HG02973 (cell line): ENCODE measurements around the gene RPEL1.
"Not testable (repeated sequence)": the region's sequence is repeated elsewhere in the genome, so short reads cannot be mapped to it uniquely, and the experiment has no call there.

Source experiments
- ATAC-seq: cut with Tn5 transposase; IDR thresholded peaks from one replicate; pipeline ENCODE4 v1.9.1; 2021; ENCODE audit warnings: moderate library complexity; ENCODE audit not compliant: unreplicated experiment

RPEL1 gene

DNA sequence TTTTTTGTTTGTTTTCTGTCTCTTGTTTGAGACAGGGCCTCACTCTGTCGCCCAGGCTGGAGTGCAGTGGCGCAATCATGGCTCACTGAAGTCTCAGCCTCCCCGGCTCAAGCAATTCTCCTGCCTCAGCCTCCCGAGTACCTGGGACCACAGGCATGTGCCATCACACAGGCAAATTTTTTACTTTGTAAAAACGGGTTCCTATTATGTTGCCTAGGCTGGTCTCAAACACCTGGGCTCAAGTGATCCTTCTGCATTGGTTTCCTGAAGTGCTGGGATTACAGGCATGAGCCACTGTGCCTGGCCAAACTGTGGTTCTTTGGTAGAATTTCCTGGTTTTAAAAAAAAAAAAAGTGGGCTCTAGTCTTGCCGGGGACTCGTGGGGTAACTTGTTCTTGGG lies at the start of gene RPEL1:
Gene RPEL1, plus strand, starts transcription at position 301 of the 400 bp plus-strand sequence. CDS start 110 bp downstream, outside the sequence.
- not testable (repeated sequence) for ATAC-seq

DNA sequence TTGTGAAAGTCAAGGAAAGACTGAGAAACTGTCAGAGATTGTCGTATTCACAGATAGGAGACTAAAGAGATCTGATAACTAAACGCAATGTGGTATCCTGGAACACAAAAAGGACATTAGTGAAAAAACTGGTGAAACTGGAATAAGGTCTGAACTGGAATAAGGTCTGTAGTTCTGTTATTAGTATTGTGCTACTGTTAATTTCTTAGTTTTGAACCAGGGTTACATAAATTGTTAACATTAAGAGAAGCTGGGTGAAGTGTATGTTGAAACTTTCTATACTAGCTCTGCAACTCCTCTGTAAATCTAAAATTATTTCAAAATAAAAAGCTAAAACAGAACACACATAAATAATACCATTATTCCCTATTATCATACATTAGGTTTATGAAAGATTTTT lies 49.2 kb upstream of the RPEL1 start:
- ATAC-seq = no peak

DNA sequence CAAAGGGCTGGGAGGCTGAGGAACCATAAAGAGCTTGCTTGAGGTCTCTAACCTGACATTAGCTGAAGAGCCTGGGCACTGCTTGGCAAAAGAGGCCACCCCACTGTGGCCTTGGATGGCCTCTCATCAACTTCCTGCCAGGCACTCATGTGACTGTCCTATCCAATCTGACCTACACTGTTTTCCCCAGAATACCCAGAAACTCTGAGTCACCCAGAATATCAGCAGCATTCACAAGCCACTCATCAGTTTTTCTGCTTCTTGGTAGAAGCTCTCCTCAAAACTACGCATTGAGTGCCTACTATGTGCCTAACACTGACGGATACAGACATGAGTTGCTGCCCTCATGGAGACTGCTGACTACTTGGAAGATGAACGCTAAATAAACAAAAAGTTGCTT lies 48.5 kb upstream of the RPEL1 start:
- no peak for ATAC-seq

DNA sequence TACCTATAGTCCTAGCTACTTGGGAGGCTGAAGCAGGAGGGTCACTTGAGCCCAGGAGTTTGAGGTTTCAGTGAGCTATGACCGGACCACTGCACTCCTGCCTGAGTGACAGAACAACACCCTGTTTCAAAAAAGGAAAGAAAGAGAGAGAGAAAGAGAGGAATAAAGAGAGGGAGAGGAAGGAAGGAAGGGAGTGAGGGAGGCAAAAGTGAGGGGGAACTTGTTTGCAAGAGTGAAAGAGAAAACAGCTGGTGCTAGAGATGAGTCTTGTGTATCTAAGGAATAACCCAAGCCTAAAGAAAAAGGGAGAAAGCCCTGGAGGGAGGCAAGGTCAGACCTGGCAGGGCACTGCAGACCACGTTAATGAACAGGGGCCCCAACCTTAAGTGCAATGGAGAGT lies 47.8 kb upstream of the RPEL1 start:
- no peak for ATAC-seq

DNA sequence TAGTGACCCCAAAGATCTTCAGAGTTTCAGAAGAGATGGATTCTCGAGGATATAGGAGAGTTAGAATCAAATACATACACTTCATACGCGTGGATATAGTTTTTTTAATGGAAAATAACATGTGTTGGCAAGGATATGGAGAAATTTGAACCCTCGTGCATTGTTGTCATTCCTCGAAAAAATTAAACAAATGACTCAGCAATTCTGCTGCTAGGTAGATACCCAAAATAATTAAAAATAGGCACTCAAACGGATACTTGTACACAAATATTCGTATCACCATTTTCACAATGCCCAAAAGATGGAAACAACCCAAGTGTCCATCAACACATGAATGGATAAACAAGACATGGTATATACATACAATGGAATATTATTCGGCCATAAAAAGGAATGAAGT lies 47.0 kb upstream of the RPEL1 start:
- ATAC-seq = no peak

DNA sequence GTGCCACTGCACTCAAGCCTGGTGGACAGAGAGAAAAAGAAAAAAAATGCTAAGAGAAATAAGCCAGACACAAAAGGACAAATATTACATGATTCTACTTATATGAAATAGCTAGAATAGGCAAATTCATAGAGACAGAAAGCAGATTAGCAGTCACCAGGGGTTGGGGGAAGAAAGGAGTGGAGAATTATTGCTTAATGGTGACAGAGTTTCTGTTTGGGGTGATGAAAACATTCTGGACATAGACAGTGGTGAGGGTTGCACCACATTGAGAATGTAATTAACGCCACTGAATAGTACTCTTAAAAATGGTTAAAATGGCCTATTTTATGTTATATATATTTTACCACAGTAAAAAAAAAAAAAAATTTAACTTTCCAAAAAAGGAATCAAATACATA lies 46.2 kb upstream of the RPEL1 start:
- ATAC-seq = no peak

DNA sequence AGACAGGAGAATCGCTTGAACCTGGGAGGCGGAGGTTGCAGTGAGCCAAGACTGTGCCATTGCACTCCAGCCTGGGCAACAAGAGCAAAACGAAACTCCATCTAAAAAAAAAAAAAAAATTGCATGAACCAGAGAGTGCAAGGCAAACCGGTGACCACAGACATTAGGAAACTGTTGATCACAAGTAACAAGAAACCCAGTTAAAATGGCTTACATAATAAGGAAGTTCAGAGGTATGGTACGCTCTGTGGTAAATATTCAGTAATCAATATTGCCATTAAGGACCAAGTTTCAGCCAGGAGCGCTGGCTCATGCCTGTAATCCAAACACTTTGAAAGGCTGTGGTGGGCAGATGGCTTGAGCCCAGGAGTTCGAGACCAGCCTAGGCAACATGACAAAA lies 43.4 kb upstream of the RPEL1 start:
- no peak for ATAC-seq

DNA sequence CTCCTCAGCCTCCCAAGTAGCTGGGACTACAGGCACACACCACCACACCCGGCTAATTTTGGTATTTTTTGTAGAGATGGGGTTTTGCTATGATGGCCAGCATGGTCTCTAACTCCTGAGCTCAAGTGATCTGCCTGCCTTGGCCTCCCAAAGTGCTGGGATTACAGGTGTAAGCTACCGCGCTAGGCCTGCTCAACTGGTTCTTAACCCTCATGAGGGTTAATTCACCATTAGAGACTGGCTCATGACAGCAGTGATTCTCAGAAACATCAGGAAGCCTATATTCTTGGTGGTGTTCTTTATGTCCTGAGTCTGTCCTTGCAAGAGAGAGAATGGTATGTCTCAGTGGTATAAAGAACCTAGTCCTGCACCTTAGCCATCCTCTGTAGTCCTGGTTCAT lies 42.2 kb upstream of the RPEL1 start:
- no peak for ATAC-seq

DNA sequence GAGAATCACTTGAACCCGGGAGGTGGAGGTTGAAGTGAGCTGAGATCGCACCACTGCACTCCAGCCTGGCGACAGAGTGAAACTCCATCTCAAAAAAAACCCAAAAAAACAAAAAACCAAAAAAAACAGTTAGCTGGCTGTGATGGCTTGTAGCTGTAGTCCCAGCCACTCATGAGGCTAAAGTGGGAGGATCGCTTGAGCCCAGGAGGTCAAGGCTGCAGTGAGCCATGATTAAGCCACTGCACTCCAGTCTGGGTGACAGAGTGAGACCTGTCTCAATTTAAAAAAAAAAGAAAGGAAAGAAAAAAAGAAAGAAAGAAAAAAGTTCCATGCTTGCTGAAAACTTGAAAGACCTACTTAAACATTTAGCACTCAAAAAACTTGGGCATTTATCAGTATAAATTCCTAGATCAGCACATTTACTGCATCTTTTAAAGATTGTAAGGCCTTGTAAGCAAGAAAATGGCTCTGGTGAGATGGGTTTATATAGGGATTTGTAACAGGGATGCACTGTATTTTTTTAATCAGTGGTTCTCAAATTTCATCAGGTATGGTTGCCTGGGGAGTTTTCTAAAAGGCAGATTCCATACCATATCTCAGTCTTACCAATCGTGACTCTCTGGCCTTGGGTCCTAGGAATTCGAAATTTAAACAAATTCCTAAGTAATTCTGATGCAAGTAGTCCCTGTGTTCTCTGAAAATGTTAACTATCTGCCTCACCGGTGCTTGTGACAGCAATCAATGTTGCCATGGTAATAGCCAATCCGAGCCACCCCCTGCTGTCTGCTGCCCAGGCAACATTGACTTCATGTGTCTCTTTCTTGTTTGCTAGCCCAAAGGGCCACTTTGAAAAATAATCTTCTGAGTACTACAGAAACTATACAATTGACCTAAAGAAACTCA lies 41.1 kb upstream of the RPEL1 start:
- no peak for ATAC-seq

DNA sequence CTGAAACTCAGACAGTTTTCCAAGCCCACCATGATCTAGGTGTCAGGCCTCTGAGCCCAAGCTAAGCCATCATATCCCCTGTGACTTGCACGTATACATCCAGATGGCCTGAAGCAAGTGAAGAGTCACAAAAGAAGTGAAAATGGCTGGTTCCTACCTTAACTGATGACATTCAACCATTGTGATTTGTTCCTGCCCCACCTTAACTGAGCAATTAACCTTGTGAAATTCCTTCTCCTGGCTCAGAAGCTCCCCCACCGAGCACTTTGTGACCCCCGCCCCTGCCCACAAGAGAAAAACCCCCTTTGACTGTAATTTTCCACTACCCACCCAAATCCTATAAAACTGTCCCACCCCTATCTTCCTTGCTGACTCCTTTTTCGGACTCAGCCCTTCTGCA lies 40.3 kb upstream of the RPEL1 start:
- ATAC-seq = not testable (repeated sequence)

DNA sequence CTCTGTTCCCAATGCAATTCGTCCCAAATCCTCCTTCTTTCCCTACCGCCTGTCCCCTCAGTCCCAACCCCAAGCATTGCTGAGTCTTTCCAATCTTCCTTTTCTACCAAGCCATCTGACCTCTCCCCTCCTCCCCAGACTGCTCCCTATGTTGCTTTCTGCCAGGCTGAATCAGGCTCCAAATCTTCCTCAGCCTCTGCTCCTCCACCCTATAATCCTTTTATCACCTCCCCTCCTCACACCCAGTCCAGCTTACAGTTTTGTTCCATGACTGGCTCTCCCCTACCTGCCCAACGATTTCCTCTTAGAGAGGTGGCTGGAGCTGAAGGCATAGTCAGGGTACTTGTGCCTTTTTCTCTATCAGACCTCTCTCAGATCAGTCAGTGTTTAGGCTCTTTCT lies 39.0 kb upstream of the RPEL1 start:
- ATAC-seq = not testable (repeated sequence)

DNA sequence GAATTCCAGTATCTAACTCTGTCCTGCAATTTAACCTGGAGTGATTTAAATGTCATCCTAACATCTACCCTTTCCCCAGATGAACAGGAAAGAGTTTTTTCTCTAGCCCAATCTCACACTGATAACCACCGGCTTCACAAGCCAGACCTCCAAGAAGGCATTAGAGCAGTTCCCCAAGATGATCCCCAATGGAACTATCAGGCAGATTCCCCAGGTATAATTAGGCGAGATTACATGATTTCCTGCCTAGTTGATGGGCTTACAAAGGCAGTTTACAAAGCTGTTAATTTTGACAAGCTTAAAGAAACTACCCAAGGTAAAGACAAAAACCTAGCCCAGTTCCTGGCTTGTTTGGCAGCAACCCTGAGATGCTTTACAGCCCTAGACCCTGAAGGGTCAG lies 38.5 kb upstream of the RPEL1 start:
- ATAC-seq = no peak

DNA sequence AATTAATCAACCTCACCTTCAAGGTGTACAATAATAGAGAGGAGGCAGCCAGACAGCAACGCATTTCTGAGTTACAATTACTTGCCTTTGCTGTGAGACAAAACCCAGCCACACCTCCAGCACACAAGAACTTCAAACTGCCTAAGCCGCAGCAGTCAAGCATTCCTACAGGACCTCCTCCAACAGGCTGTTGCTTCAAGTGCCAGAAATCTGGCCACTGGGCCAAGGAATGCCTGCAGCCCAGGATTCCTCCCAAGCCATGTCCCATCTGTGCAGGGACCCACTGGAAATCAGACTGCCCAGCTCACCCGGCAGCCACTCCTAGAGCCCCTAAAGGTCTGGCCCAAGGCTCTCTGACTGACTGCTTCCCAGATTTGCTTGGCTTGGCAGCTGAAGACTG lies 38.0 kb upstream of the RPEL1 start:
- ATAC-seq = not testable (repeated sequence)

DNA sequence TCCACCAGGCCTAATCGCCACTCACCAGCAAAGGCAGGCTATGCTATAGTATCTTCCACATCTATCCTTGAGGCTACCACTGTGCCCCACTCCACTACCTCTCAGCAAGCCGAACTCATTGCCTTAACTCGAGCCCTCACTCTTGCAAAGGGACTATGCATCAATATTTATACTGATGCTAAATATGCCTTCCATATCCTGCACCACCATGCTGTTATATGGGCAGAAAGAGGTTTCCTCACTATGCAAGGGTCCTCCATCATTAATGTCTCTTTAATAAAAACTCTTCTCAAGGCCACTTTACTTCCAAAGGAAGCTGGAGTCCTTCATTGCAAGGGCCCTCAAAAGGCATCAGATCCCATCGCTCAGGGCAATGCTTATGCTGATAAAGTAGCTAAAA lies 35.4 kb upstream of the RPEL1 start:
- not testable (repeated sequence) for ATAC-seq

DNA sequence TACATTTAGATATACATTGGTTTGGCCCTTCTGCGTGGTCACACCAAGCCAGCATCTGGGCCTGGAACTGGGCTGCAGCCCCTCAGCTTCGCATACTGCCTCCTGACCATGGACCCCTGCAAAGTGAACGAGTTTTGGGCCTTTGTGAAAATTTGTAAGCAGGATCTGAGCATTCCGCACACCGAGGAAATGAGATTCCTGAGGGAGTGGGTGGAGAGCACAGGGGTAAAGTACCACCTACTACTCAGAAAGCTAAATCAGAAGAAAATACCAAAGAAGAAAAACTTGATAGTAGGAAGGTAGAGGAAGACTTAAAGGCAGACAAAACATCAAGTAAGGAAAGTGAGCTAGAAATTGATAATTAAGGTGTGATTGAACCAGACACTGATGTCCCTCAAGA lies 30.1 kb upstream of the RPEL1 start:
- ATAC-seq = no peak

DNA sequence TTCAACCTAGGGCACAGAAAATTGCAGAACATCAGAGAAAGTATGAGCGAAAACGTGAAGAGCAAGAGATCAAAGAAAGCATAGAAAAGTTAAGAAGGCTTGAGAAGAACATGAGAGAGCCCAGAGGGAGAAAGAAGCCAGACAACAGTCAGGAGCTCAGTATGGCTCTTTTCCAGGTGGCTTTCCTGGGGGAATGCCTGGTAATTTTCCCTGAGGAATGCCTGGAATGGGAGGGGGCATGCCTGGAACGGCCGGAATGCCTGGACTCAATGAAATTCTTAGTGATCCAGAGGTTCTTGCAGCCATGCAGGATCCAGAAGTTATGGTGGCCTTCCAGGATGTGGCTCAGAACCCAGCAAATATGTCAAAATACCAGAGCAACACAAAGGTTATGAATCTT lies 29.3 kb upstream of the RPEL1 start:
- ATAC-seq = not testable (repeated sequence)

DNA sequence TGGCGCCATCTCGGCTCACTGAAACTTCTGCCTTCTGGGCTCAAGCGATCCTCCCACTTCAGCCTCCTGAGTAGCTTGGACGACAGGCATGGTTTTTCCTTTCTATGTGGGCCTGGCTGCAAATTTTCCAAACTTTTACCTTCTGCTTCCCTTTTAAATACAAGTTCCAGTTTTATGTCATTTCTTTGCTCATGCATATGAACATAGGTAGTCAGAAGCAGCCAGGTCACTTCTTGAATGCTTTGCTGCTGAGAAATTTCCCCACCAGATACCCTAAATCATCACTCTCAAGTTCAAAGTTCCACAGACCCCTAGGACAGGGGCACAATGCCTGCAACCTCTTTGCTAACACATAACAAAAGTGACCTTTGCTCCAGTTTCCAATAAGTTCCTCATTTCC lies 21.6 kb upstream of the RPEL1 start:
- no peak for ATAC-seq

DNA sequence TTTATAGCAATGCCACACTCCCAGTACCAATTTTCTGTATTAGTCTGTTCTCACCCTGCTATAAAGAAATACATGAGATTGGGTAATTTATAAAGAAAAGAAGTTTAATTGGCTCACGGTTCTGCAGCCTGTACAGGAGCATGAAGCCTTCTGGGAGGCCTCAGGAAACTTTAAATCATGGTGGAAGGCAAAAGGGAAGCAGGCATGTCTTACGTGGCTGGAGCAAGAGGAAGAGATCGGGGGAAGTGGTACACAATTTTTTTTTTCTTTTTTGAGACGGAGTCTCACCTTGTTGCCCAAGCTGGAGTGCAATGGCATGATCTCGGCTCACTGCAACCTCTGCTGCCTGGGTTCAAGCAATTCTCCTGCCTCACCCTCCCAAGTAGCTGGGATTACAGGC lies 21.0 kb upstream of the RPEL1 start:
- ATAC-seq = not testable (repeated sequence)

DNA sequence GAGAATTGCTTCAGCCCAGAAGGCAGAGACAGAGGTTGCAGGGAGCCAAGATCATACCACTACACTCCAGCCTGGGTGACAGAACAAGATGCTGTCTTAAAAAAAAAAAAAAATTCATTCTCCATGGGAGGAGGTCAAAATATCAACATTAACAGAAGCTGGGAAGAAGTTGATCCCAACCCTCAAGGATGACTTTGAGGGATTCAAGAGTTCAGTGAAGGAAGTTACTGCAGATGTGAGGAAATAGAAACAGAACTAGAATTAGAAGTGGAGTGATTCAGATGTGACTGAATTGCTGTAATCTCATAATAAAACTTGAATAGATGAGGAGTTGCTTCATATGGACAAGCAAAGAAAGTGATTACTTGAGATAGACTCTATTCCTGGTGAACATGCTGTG lies 19.7 kb upstream of the RPEL1 start:
- ATAC-seq = no peak

DNA sequence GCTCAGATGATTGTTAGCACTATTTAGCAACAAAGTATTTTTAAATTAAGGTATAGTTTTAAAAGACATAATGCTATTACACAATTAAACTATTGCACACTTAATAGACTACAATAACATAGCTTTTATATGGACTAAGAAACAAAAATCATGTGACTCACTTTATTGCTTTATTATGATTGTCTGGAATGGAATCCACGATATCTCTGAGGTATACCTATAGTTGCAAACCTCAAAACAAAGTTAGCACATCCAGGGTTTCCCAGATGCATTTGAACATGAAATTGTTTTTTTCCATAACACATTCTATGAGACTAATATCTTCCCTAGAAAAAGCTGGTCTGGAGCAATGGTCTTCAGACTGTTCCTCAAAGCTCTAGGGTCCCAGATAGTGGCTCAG lies 18.3 kb upstream of the RPEL1 start:
- ATAC-seq = no peak

DNA sequence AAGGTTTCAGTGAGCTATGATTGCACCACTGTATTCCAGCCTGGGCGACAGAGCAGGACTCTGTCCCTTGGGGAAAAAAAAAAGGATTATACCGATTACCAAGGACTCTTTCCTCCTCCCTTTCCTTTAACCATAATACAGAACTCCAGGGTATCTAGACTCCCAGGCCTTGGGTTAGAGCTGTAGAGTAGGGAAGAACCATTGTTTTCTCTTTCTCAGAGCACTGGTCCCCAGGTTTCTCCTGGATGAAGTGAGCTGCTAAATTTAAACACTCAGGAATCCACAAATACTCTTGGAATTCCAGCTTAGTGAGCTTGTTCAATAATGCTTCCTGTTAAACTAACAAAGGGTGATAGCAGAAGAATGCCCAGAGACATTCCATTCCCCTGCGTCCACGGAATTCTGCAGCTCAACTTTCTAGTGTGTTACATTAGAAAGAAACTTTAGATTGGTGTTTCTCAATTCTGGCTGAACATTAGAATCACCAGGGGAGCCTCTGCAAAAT lies 14.6 kb upstream of the RPEL1 start:
- no peak for ATAC-seq

DNA sequence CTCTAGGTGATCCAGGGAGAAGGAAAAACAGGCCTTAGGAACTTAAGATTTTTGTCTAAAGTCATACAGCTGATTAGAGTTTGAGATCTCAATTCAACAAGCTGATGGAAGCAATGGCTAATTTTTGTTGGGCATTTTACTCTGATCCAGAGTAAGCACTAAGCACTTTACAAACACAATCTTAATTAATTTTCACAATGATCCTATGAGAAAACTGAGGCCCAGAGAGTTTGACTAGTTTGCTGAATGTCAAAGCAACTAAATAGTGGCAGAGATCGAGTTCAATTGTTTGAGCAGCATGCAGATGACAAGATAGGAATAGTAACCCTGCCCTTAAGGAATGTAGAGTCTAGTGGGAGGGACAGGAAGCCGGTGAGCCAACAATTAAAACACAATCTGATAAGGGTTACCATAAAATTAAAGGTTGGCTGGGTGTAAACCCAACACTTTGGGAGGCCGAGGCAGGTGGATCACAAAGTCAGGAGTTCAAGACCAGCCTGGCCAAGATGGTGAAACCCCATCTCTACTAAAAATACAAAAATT lies 13.5 kb upstream of the RPEL1 start:
- ATAC-seq = no peak
